ENCODE measurements around the gene MSI2. TPM values are rescaled to one million over a fixed set of nuclear protein-coding genes. Genes with fewer than 3 reads are reported as not detected.

The MSI2 gene
- total and polyA plus RNA-seq, 2 donors (not counting 3 experiments of a cell fraction or from before 2014, with no cell fraction given), result 20.9 to 59.3 TPM

- ChIA-PET POLR2A (no interaction called here), CTCF (interaction anchor here (2.2 kb wide), 1 partner anchor 41 kb away, joined by 5 read pairs; no protein-coding TSS in a partner anchor)
- DNase-seq (ENCODE audit: low read depth, low spot score) (no peak), FAIRE-seq (no peak)
- BruUV-seq (replicated peaks), result no TSS peak
- no peaks in the 10 kb centered on the region for H3K4me1 ChIP-seq (ENCODE audit: control insufficient read depth, extremely low read depth, insufficient read depth, low read length)
- TF ChIP-seq MAX (IDR thresholded peaks at IDR 0.05; ENCODE audit: insufficient read depth, insufficient read length), result no peak
- no peak for TF ChIP-seq EZH2 (IDR thresholded peaks at IDR 0.05; ENCODE audit: borderline replicate concordance, low read depth, low read length, severe bottlenecking)
- TF ChIP-seq FOS (IDR thresholded peaks at IDR 0.05; ENCODE audit: borderline replicate concordance, insufficient read depth, low read length), result no peak
- TF ChIP-seq CTCF (IDR thresholded peaks at IDR 0.05; ENCODE audit: extremely low read depth in 1 of 2, insufficient read depth in 1 of 2, low read depth in 1 of 2, low read length in 2 of 2), result no peak
- no peak for TF ChIP-seq POLR2AphosphoS5 (IDR thresholded peaks at IDR 0.05; ENCODE audit: insufficient read depth, low read depth, low read length)
- TF ChIP-seq POLR2A (IDR thresholded peaks at IDR 0.05; ENCODE audit: low read depth, low read length), result no peak
- TF ChIP-seq JUN (IDR thresholded peaks at IDR 0.05; ENCODE audit: borderline replicate concordance, insufficient read depth, insufficient read length, low read depth), result no peak
- no peak for TF ChIP-seq GATA2 (IDR thresholded peaks at IDR 0.05; ENCODE audit: insufficient read depth, insufficient read length, low read depth, low read length)
- no peak for TF ChIP-seq MYC (IDR thresholded peaks at IDR 0.05; ENCODE audit: low read depth, low read length)
- dilution Hi-C loops (cut with MboI; ENCODE audit: extremely low pct_ligation_motif_present, low sequenced_read_pairs) (no loop called here), intact Hi-C loops (cut with micrococcal nuclease) (no loop called here)
- H4K20me1 ChIP-seq (replicated peaks; ENCODE audit: control insufficient read depth, extremely low read depth, insufficient read depth, low read length), result no peaks in the 10 kb centered on the region
- no peak overlapping the region for H3K4me3 ChIP-seq (replicated peaks in 1 of 3; ENCODE audit: insufficient read depth in 1 of 3, low read depth in 1 of 3, low read length in 3 of 3)
- no peaks in the 10 kb centered on the region for H3K27me3 ChIP-seq (ENCODE audit: control insufficient read depth in 2 of 2, insufficient read depth in 2 of 2, low read length in 2 of 2)
- H2AFZ ChIP-seq (ENCODE audit: low read depth, low read length), result no peak overlapping the region
- H3K9me1 ChIP-seq (replicated peaks; ENCODE audit: control insufficient read depth, extremely low read depth, insufficient read depth, low read length), result no peaks in the 10 kb centered on the region
- H3K79me2 ChIP-seq (ENCODE audit: control insufficient read depth, insufficient read depth, low read length), result no peaks in the 10 kb centered on the region
- H3K27ac ChIP-seq (ENCODE audit: insufficient read depth, low read depth, low read length), result no peak overlapping the region
- H3K9me3 ChIP-seq (replicated peaks; ENCODE audit: control insufficient read depth, insufficient read depth, low read length), result no peaks in the 10 kb centered on the region
- peaks cover 0 to 3% of the 10 kb centered on the region in 2 experiments for H3K36me3 ChIP-seq (ENCODE audit: control insufficient read depth in 2 of 2, extremely low read depth in 1 of 2, insufficient read depth in 2 of 2, low read length in 2 of 2)
- no peak overlapping the region for H3K4me2 ChIP-seq (ENCODE audit: insufficient read depth, low read length)
- no peak overlapping the region for H3K9ac ChIP-seq (replicated peaks; ENCODE audit: extremely low read depth, insufficient read depth, low read length)
Measured at GRCh38 chr17:57283203-57283971, 27.1 kb downstream of the MSI2 start.

Data from endothelial cell of umbilical vein (primary cell).